GM18951 (cell line): Measurements from ENCODE around the gene MYOZ1.
A peak's percentile ranks its signal among the peaks of the same experiment; 100 is the strongest.
"Not testable (repeated sequence)": the region's sequence is repeated elsewhere in the genome, so short reads cannot be mapped to it uniquely, and the experiment has no call there.

Experiments
- POLR2A ChIP-seq: IDR thresholded peaks from 4 replicates; pipeline ENCODE4 v1.6.1; 2011; ENCODE audit warnings: mild to moderate bottlenecking; ENCODE audit not compliant: insufficient read length, insufficient read depth; ENCODE audit errors: extremely low read depth
- in situ Hi-C: fragments of 300-500 bp; cut with MboI; formaldehyde crosslinking; loops from one replicate; pipeline ENCODE4 v1.12.0; 2022; ENCODE audit warnings: low sequenced_read_pairs, mixed read lengths, inconsistent platforms; ENCODE audit not compliant: unreplicated experiment

The MYOZ1 gene

GRCh38 chr10:73635781-73636180 is 5.5 kb downstream of the MYOZ1 start:
- TF ChIP-seq POLR2A, result no peak
- in situ Hi-C loops, result no loop called here

- in situ Hi-C loops, result no loop called here
These were observed 6.9 kb downstream of the MYOZ1 start for GRCh38 chr10:73634421-73634820.

GRCh38 chr10:73629165-73629564 is 12.1 kb downstream of the MYOZ1 start:
- no peak for TF ChIP-seq POLR2A
- in situ Hi-C loops, result no loop called here

More at GRCh38 chr10:73634421-73634820, 6.9 kb downstream of the MYOZ1 start:
- no peak for TF ChIP-seq POLR2A

GRCh38 chr10:73628405-73628804 is 12.9 kb downstream of the MYOZ1 start:
- no peak for TF ChIP-seq POLR2A
- in situ Hi-C loops, result no loop called here

GRCh38 chr10:73627300-73627699 is 14.0 kb downstream of the MYOZ1 start:
- no peak for TF ChIP-seq POLR2A

GRCh38 chr10:73625884-73626752 is 15.2 kb downstream of the MYOZ1 start:
- TF ChIP-seq POLR2A, result peak; percentile 85

More at GRCh38 chr10:73627300-73627699, 14.0 kb downstream of the MYOZ1 start:
- in situ Hi-C loops, result no loop called here

GRCh38 chr10:73625004-73625883 is 16.0 kb downstream of the MYOZ1 start:
- no peak for TF ChIP-seq POLR2A
- in situ Hi-C loops, result no loop called here

More at GRCh38 chr10:73625884-73626752, 15.2 kb downstream of the MYOZ1 start:
- in situ Hi-C loops, result no loop called here

GRCh38 chr10:73623056-73623455 is 18.2 kb downstream of the MYOZ1 start:
- in situ Hi-C loops, result no loop called here
- TF ChIP-seq POLR2A, result no peak

- in situ Hi-C loops, result not testable (repeated sequence)
These were observed 20.3 kb downstream of the MYOZ1 start for GRCh38 chr10:73620974-73621373.

GRCh38 chr10:73617143-73617542 is 24.1 kb downstream of the MYOZ1 start:
- in situ Hi-C loops, result not testable (repeated sequence)

GRCh38 chr10:73614720-73615119 is 26.6 kb downstream of the MYOZ1 start:
- in situ Hi-C loops, result no loop called here

GRCh38 chr10:73609116-73609515 is 32.2 kb downstream of the MYOZ1 start:
- in situ Hi-C loops, result no loop called here
- no peak for TF ChIP-seq POLR2A

More at GRCh38 chr10:73614720-73615119, 26.6 kb downstream of the MYOZ1 start:
- TF ChIP-seq POLR2A, result no peak

GRCh38 chr10:73601486-73601921 is 39.8 kb downstream of the MYOZ1 start:
- in situ Hi-C loops, result no loop called here
- TF ChIP-seq POLR2A, result no peak
